IMR-90 (cell line): ENCODE data around the gene PRKCB. TPM values are rescaled to one million over a fixed set of nuclear protein-coding genes. Genes with fewer than 3 reads are reported as not detected.

Experiments used
- ATAC-seq: fragments of 200-7000 bp; cut with Tn5 transposase; 2 replicates; pipeline ENCODE4 v1.9.1; 2020; ENCODE audit warnings: low read depth, mild to moderate bottlenecking, moderate library complexity
- BruUV-seq: library from RNA; stranded (reverse); fragments of 400-500 nt; replicated peaks from 2 replicates; lab custom pipeline; 2021; lab: Mats Ljungman, UMichigan
- CTCF ChIA-PET: fragments of 300-600 bp; formaldehyde crosslinking; extraction: SDS; loops from one replicate; lab custom pipeline; 2021; ENCODE audit warnings: antibody characterized with exemption; lab: Yijun Ruan, JAX
- POLR2A ChIA-PET: fragments of 300-600 bp; sonication (Branson Sonifier 250); formaldehyde crosslinking; loops from one replicate; lab custom pipeline; 2022; ENCODE audit warnings: antibody characterized with exemption; ENCODE audit not compliant: unreplicated experiment; lab: Charles Lee
- DNase-seq: peaks from one replicate; pipeline ENCODE4 v3.0.0; 2013
- H2AFZ ChIP-seq: replicated peaks from 2 replicates; pipeline ENCODE3; 2013; ENCODE audit warnings: low read length, mild to moderate bottlenecking; ENCODE audit not compliant: poor library complexity
- H2AK5ac ChIP-seq: 2 replicates; pipeline ENCODE4 v1.6.1; 2013; ENCODE audit warnings: low read depth, low read length, inconsistent platforms
- H2AK9ac ChIP-seq: replicated peaks from 2 replicates; pipeline ENCODE3; 2013; ENCODE audit warnings: mild to moderate bottlenecking, low read depth, low read length, moderate library complexity; ENCODE audit not compliant: poor library complexity
- H2BK120ac ChIP-seq: 2 replicates; pipeline ENCODE4 v1.6.1; 2013; ENCODE audit warnings: low read depth, low read length, inconsistent platforms
- H2BK15ac ChIP-seq: 3 replicates; pipeline ENCODE4 v1.6.1; 2013; ENCODE audit warnings: low read depth, low read length, inconsistent platforms
- H2BK20ac ChIP-seq: 2 replicates; pipeline ENCODE4 v1.6.1; 2013; ENCODE audit warnings: low read depth, mild to moderate bottlenecking, inconsistent platforms, low read length, moderate library complexity
- H2BK5ac ChIP-seq: 2 replicates; pipeline ENCODE4 v1.6.1; 2013; ENCODE audit warnings: mild to moderate bottlenecking, low read depth, low read length, inconsistent platforms; ENCODE audit not compliant: poor library complexity, severe bottlenecking
- H3K14ac ChIP-seq: replicated peaks from 2 replicates; pipeline ENCODE4 v1.6.1; 2013; ENCODE audit warnings: low read depth, low read length, inconsistent platforms
- H3K18ac ChIP-seq: 2 replicates; pipeline ENCODE4 v1.6.1; 2013; ENCODE audit warnings: low read depth, low read length, control low read depth
- H3K23ac ChIP-seq: 2 replicates; pipeline ENCODE4 v1.6.1; 2013; ENCODE audit warnings: low read depth, low read length, inconsistent platforms
- H3K27ac ChIP-seq: 2 replicates; pipeline ENCODE4 v1.5.1; 2013; ENCODE audit warnings: mild to moderate bottlenecking, control low read depth, low read length; ENCODE audit not compliant: insufficient read depth
- H3K27me3 ChIP-seq: 2 replicates; pipeline ENCODE4 v1.6.1; 2013; ENCODE audit warnings: low read length; ENCODE audit not compliant: control insufficient read depth, insufficient read depth
- H3K36me3 ChIP-seq: 2 replicates; pipeline ENCODE4 v1.6.1; 2013; ENCODE audit warnings: low read length, mixed read lengths; ENCODE audit not compliant: control insufficient read depth, insufficient read depth
- H3K4ac ChIP-seq: 2 replicates; pipeline ENCODE4 v1.6.1; 2013; ENCODE audit warnings: low read depth, low read length, inconsistent platforms
- H3K4me1 ChIP-seq: 2 replicates; pipeline ENCODE4 v1.6.1; 2013; ENCODE audit warnings: low read length, mixed read lengths; ENCODE audit not compliant: control insufficient read depth, insufficient read depth
- H3K4me2 ChIP-seq: 2 replicates; pipeline ENCODE4 v1.6.1; 2013; ENCODE audit warnings: low read depth, mild to moderate bottlenecking, control low read depth, low read length, moderate library complexity
- H3K4me3 ChIP-seq: 2 replicates; pipeline ENCODE4 v1.5.1; 2013; ENCODE audit warnings: low read depth, mild to moderate bottlenecking, control low read depth, low read length, moderate library complexity; ENCODE audit not compliant: insufficient read depth
- H3K56ac ChIP-seq: 2 replicates; pipeline ENCODE4 v1.6.1; 2013; ENCODE audit warnings: low read length, inconsistent platforms; ENCODE audit not compliant: insufficient read depth; ENCODE audit errors: extremely low read depth
- H3K79me1 ChIP-seq, 2 experiments: 2 replicates each; pipeline ENCODE4 v1.6.1; 2013; ENCODE audit warnings: low read length in 2 of 2, inconsistent platforms in 1 of 2, low read depth in 1 of 2
- H3K9ac ChIP-seq: 2 replicates; pipeline ENCODE4 v1.6.1; 2013; ENCODE audit warnings: low read depth, low read length, control low read depth
- H3K9me1 ChIP-seq: 2 replicates; pipeline ENCODE4 v1.6.1; 2013; ENCODE audit warnings: low read length, inconsistent platforms; ENCODE audit not compliant: insufficient read depth
- H3K9me3 ChIP-seq: 2 replicates; pipeline ENCODE4 v1.6.1; 2013; ENCODE audit warnings: low read length; ENCODE audit not compliant: control insufficient read depth, insufficient read depth
- H4K20me1 ChIP-seq: 2 replicates; pipeline ENCODE4 v1.6.1; 2013; ENCODE audit warnings: low read length, inconsistent platforms; ENCODE audit not compliant: insufficient read depth
- H4K5ac ChIP-seq: 2 replicates; pipeline ENCODE4 v1.6.1; 2013; ENCODE audit warnings: mild to moderate bottlenecking, low read depth, low read length, control low read depth
- H4K8ac ChIP-seq, 2 experiments: 2 replicates each; pipeline ENCODE4 v1.6.1; 2013; ENCODE audit warnings: low read depth in 2 of 2, low read length in 2 of 2, control low read depth in 1 of 2, inconsistent platforms in 1 of 2
- H4K91ac ChIP-seq: 2 replicates; pipeline ENCODE4 v1.6.1; 2013; ENCODE audit warnings: low read depth, low read length, inconsistent platforms; ENCODE audit not compliant: insufficient read depth
- BHLHE40 ChIP-seq: fragments of 150-350 bp; IDR thresholded peaks from 2 replicates; pipeline ENCODE4 v1.6.1; 2016; ENCODE audit warnings: mild to moderate bottlenecking, low read depth, low read length
- CEBPB ChIP-seq: IDR thresholded peaks from 2 replicates; pipeline ENCODE4 v1.6.1; 2012; ENCODE audit warnings: low read depth, low read length, improper control_type of control experiment
- CHD1 ChIP-seq: IDR thresholded peaks from 2 replicates; pipeline ENCODE4 v1.6.1; 2012; ENCODE audit warnings: low read depth, low read length, improper control_type of control experiment
- ELK1 ChIP-seq: fragments of 150-350 bp; IDR thresholded peaks from 2 replicates; pipeline ENCODE4 v1.6.1; 2016; ENCODE audit warnings: low read depth, mild to moderate bottlenecking, low read length, moderate library complexity, borderline replicate concordance
- FOS ChIP-seq: fragments of 150-350 bp; IDR thresholded peaks from 2 replicates; pipeline ENCODE4 v1.6.1; 2016; ENCODE audit warnings: low read depth, low read length
- MAFK ChIP-seq: IDR thresholded peaks from 2 replicates; pipeline ENCODE4 v1.6.1; 2012; ENCODE audit warnings: low read depth, low read length, improper control_type of control experiment
- MAZ ChIP-seq: IDR thresholded peaks from 2 replicates; pipeline ENCODE4 v1.6.1; 2012; ENCODE audit warnings: low read depth, mild to moderate bottlenecking, low read length, improper control_type of control experiment, moderate library complexity, borderline replicate concordance
- MXI1 ChIP-seq: IDR thresholded peaks from 2 replicates; pipeline ENCODE4 v1.6.1; 2012; ENCODE audit warnings: low read depth, mild to moderate bottlenecking, low read length, moderate library complexity, borderline replicate concordance
- NFE2L2 ChIP-seq: fragments of 150-350 bp; IDR thresholded peaks from 2 replicates; pipeline ENCODE4 v1.6.1; 2016; ENCODE audit warnings: low read depth, mild to moderate bottlenecking, low read length
- POLR2A ChIP-seq: IDR thresholded peaks from 2 replicates; pipeline ENCODE4 v1.6.1; 2012; ENCODE audit warnings: mild to moderate bottlenecking, low read depth, low read length
- RAD21 ChIP-seq: IDR thresholded peaks from 2 replicates; pipeline ENCODE4 v1.6.1; 2012; ENCODE audit warnings: low read length, improper control_type of control experiment
- RCOR1 ChIP-seq: IDR thresholded peaks from 2 replicates; pipeline ENCODE4 v1.6.1; 2012; ENCODE audit warnings: mild to moderate bottlenecking, low read length, improper control_type of control experiment; ENCODE audit not compliant: insufficient replicate concordance
- RFX5 ChIP-seq: IDR thresholded peaks from 2 replicates; pipeline ENCODE4 v1.8.0; 2012; ENCODE audit warnings: low read depth, mild to moderate bottlenecking, low read length, moderate library complexity
- SMC3 ChIP-seq: fragments of 150-350 bp; IDR thresholded peaks from 2 replicates; pipeline ENCODE4 v1.6.1; 2016; ENCODE audit warnings: low read depth, mild to moderate bottlenecking, antibody characterized with exemption, low read length, moderate library complexity
- WGBS, 2 experiments: methylation state at CpG; one replicate each; pipeline versions ENCODE4 v1.1.5 to v1.1.7; 2013; ENCODE audit warnings: missing lambda C conversion rate in 2 of 2; ENCODE audit not compliant: insufficient read length in 1 of 2; ENCODE audit errors: extremely low coverage in 2 of 2; 5-methylcytosine and 5-hydroxymethylcytosine counted together
- dilution Hi-C: fragments of 300-500 bp; cut with HindIII; formaldehyde crosslinking; loops from one replicate; pipeline ENCODE4 v1.14.3; 2018; ENCODE audit warnings: low sequenced_read_pairs; ENCODE audit not compliant: unreplicated experiment
- in situ Hi-C: fragments of 300-500 bp; cut with MboI; formaldehyde crosslinking; loops from 3 replicates; pipeline ENCODE4 v1.14.3; 2019; ENCODE audit warnings: low sequenced_read_pairs, inconsistent platforms, mixed read lengths
- intact Hi-C: fragments of 100-400 bp; cut with micrococcal nuclease; formaldehyde crosslinking; loops from 2 replicates; pipeline ENCODE4 v1.10.0; 2022
- polyA plus RNA-seq, 3 experiments: library from polyadenylated mRNA; depleted of rRNA; stranded (reverse); fragments of >200 nt; gene quantifications; 2 replicates each; pipeline ENCODE4 v1.2.3, GENCODE V29; 2012; ENCODE audit warnings: low replicate concordance in 1 of 3
- total RNA-seq: library from RNA; depleted of rRNA; stranded (reverse); fragments of >200 nt; gene quantifications from 2 replicates; pipeline ENCODE4 v1.2.3, GENCODE V29; 2012
- TF ChIP-seq, protein P1 (sequence below): conservative IDR thresholded peaks from 2 replicates; pipeline ENCODE4 v1.5.1; 2012; ENCODE audit warnings: mild to moderate bottlenecking, low read depth, low read length, improper control_type of control experiment
- TF ChIP-seq, protein P2 (sequence below): fragments of 150-350 bp; IDR thresholded peaks from 2 replicates; pipeline ENCODE4 v1.6.1; 2017; ENCODE audit warnings: mild to moderate bottlenecking, antibody characterized with exemption, low read length, low read depth

The PRKCB gene
- total and polyA plus RNA-seq, 2 of the 4 experiments (the other 2 are of a cell fraction): under 0.01 TPM; not detected in 1

DNA sequence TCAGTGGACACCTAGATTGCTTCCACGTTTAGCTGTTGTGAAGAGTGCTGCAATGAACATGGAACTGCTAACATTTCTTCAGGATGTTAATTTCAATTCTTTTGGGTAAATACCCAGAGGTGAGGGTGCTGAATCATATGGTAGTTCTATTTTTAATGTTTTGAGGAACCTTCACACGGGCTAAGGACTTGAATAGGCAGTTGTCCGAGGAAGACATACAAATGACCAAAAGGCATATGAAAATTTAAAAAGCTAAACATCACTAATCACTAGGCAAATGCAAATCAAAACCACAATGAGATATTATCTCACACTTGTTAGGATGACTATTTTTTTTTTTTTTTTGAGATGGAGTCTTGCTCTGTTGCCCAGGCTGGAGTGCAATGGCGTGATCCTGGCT, 173.3 kb downstream of the PRKCB start:
- ATAC-seq (no peak), DNase-seq (no peak)
- H3K36me3 ChIP-seq: no peaks in the 10 kb centered on the region
- no peak overlapping the region for H2BK15ac ChIP-seq
- H2BK20ac ChIP-seq: no peak overlapping the region
- H2AFZ ChIP-seq: no peak overlapping the region
- H3K4me2 ChIP-seq: no peak overlapping the region
- no peak overlapping the region for H4K5ac ChIP-seq
- no peak overlapping the region for H2BK120ac ChIP-seq
- H2AK5ac ChIP-seq: no peak overlapping the region
- intact Hi-C loops (no loop called here), dilution Hi-C loops (no loop called here), in situ Hi-C loops (no loop called here)
- no peak overlapping the region for H3K9ac ChIP-seq
- no peak overlapping the region for H3K18ac ChIP-seq
- no peaks in the 10 kb centered on the region for H3K9me3 ChIP-seq
- no peak overlapping the region for H3K14ac ChIP-seq
- no peaks in the 10 kb centered on the region for H3K9me1 ChIP-seq
- H3K4me1 ChIP-seq: no peaks in the 10 kb centered on the region
- WGBS, 2 experiments: no CpG with 5 or more reads among the region's 4 CpGs
- TF ChIP-seq MAFK (no peak), CHD1 (no peak), RAD21 (no peak), FOS (no peak), ELK1 (no peak), RCOR1 (no peak), MXI1 (no peak), POLR2A (no peak), SMC3 (no peak), NFE2L2 (no peak), MAZ (no peak), RFX5 (no peak), BHLHE40 (no peak), CEBPB (no peak)
- TF ChIP-seq, protein P1, sequence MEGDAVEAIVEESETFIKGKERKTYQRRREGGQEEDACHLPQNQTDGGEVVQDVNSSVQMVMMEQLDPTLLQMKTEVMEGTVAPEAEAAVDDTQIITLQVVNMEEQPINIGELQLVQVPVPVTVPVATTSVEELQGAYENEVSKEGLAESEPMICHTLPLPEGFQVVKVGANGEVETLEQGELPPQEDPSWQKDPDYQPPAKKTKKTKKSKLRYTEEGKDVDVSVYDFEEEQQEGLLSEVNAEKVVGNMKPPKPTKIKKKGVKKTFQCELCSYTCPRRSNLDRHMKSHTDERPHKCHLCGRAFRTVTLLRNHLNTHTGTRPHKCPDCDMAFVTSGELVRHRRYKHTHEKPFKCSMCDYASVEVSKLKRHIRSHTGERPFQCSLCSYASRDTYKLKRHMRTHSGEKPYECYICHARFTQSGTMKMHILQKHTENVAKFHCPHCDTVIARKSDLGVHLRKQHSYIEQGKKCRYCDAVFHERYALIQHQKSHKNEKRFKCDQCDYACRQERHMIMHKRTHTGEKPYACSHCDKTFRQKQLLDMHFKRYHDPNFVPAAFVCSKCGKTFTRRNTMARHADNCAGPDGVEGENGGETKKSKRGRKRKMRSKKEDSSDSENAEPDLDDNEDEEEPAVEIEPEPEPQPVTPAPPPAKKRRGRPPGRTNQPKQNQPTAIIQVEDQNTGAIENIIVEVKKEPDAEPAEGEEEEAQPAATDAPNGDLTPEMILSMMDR: no peak
- TF ChIP-seq, protein P2, sequence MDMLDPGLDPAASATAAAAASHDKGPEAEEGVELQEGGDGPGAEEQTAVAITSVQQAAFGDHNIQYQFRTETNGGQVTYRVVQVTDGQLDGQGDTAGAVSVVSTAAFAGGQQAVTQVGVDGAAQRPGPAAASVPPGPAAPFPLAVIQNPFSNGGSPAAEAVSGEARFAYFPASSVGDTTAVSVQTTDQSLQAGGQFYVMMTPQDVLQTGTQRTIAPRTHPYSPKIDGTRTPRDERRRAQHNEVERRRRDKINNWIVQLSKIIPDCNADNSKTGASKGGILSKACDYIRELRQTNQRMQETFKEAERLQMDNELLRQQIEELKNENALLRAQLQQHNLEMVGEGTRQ: no peak
- no peak overlapping the region for H3K56ac ChIP-seq
- no peak overlapping the region for H3K23ac ChIP-seq
- H2AK9ac ChIP-seq: no peak overlapping the region
- no peak overlapping the region for H3K27ac ChIP-seq
- H4K8ac ChIP-seq: no peak overlapping the region
- H2BK5ac ChIP-seq: no peak overlapping the region
- no peaks in the 10 kb centered on the region for H3K27me3 ChIP-seq
- H4K20me1 ChIP-seq: no peaks in the 10 kb centered on the region
- no peak overlapping the region for H4K91ac ChIP-seq
- no peak overlapping the region for H3K4me3 ChIP-seq
- CTCF ChIA-PET: interaction anchor here (0.6 kb wide), 1 partner anchor 201 kb away, joined by 3 read pairs; no protein-coding TSS in a partner anchor
- no TSS peak for BruUV-seq
- H3K4ac ChIP-seq: no peak overlapping the region
- no peaks in the 10 kb centered on the region for H3K79me1 ChIP-seq
- POLR2A ChIA-PET: no interaction called here
